Epidermal melanocyte (primary cell): ENCODE results near the gene REX1BD.

Experiments
- DNase-seq: peaks from one replicate; pipeline ENCODE4 v3.0.0; 2011; ENCODE audit warnings: low spot score; ENCODE audit not compliant: insufficient read length

Gene REX1BD

DNA sequence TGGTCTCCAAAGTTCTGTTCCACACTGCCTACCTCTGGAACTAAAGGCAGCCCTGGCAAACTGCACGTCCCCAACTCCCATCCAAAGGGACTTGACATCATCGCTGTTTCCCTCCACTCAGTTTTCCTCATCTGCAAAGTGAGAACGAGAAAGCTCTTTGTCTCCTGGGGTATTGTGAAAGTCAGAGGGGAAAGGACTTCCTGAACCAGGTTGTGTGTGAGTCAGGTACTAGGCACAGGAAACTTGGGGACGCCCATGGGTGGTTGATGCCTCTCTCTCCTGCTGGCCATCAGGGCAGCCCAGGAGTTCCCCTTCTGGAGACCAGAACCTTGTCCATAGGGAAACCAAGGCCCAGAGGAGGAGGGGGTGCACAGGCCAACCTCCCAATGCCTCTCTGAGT lies 13.3 kb downstream of the REX1BD start:
- DNase-seq, result no peak

DNA sequence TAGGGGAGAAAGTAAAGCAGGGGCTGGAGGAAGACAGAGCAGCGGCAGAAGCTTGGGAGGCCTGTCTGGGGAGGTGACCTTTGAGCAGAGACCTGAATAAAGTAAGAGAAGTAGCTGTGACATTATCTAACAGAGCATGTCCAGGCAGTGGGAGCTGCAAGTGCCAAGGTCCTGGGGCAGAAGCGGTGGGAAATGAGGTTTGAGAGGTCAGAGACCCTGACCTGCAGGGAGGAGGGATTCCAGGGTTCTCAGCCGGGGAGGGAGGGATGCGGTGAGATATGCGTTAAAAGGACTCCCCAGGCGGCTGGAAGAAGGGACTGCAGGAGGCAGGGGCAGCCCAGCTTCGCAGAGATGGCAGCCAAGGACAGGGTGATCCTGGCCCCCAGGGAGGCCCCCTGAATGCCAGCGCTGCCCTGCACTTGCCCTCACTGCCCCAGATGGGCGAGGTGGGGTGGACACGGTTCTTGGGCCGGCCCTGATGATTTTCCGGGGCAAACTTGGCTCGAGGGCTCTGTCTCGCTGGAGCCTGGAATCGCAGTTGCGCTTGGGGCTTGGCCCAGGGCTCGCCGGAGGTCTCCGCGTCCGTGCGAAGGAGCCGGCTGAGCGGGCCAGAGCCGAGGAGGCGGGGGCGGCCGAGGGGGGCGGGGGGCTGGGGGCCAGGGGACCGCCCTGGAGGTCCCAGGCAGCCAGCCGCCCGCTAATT lies 14.8 kb downstream of the REX1BD start:
- peak; percentile 43 for DNase-seq

DNA sequence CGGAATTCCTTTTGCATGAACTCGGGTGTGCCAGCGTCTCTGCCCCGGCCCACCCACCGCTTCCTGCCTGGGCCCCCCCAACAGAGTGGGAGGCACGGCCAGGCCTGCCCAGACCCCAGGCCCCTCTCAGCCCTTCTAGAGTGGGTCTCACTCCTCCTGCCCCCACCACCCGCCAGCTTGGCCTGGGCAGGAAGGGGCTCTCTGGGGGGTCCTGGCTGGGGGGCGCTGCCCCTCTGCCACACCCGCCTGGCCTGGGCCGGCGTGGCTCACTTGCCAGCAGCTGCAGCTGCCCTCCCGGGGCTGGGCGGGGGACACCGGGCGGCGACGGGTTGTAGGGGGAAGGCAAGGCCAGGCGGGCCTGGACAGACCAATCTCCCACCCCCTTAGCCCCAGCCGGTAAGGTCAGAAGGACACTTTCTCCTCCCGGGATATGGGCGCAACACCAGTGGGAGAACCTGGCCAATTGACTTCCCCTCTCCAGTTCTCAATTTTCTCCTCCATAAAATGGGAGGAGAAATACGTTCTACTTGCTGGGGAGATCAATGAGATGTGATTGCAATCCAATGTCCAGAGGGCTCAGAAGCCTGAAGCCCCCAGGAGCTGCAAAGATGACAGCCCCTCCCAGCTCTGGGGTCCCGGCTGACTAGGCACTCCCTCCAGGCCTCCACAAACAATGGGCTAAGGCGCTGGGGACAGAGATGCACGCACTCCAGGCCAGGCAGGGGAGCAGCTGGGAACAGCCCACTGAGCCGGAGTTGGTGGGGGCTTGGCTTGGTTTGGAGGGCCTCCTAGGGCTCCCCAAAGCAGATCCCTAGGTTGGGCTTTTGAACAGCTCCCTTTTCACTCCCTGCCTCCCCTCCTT lies 15.6 kb downstream of the REX1BD start:
- no peak for DNase-seq

DNA sequence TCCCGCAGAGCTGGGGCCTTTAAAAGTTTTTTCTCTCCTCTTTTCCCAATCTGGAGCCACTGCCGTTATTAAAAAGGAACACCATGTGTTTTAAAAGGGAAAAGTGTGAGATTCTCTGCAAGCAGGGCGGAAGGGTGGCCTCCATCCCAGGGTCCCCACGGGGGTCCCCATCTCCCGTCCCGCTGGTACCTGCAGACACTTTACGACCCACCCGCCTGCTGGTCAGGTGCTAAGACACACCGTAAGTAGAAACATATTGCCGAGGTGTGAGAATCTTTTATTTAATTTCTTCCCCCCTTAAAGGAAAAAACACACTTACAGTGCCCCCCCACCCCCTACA lies 16.2 kb downstream of the REX1BD start:
- peak; percentile 26 for DNase-seq

DNA sequence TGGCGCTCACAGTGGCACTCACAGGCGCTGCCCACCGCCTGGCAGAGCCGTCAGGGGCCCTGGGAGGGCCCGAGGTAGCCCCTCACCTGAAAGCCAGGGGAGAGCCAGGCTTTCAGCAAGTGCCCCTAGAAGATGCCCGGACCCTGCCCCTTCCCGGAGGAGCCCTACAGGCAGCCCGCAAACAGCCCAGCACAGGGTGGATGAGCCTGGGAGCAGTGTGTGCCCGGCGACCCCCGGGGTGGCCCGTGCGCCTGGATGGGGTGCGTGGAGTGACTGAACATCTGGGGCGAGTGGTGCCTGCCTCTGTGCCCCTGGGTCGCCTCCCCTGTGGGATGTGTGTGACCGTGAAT lies 16.6 kb downstream of the REX1BD start:
- DNase-seq, result no peak

DNA sequence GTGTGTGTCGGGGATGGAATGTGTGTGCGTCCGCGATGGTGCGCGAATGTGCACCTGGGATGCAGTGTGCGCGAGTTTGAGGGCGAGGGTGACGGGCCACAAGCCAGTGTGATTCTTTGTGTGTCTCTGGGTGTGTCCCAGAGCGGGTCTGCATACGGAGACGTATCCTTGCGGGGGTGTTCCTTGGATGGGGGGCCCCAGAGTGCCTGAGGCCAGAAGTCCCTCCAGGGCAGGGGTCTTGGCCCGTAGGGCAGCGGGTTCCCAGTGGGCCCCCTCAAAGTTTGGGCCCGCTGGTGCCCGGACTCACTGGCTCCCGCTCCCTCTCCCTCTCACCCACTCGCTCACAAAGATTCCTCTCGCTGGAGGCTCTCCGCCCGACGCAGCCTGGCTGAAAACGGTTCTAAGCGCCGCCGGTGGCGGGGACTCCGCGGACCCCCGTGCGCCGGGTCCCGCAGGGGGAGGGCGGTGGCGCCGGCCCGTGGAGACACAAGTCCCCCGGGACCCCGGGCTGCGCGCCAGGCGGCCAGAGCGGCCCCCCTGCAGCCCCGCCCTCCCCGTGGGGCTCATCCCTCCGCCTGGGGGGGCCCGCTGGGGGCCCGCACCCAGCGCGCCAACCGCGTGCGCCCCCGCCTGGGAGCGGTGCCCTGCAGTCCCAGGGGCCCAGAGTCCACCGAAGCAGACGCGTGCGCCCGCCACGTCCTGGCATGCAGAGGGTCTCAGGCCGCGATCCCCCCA lies 17.1 kb downstream of the REX1BD start:
- DNase-seq, result no peak

DNA sequence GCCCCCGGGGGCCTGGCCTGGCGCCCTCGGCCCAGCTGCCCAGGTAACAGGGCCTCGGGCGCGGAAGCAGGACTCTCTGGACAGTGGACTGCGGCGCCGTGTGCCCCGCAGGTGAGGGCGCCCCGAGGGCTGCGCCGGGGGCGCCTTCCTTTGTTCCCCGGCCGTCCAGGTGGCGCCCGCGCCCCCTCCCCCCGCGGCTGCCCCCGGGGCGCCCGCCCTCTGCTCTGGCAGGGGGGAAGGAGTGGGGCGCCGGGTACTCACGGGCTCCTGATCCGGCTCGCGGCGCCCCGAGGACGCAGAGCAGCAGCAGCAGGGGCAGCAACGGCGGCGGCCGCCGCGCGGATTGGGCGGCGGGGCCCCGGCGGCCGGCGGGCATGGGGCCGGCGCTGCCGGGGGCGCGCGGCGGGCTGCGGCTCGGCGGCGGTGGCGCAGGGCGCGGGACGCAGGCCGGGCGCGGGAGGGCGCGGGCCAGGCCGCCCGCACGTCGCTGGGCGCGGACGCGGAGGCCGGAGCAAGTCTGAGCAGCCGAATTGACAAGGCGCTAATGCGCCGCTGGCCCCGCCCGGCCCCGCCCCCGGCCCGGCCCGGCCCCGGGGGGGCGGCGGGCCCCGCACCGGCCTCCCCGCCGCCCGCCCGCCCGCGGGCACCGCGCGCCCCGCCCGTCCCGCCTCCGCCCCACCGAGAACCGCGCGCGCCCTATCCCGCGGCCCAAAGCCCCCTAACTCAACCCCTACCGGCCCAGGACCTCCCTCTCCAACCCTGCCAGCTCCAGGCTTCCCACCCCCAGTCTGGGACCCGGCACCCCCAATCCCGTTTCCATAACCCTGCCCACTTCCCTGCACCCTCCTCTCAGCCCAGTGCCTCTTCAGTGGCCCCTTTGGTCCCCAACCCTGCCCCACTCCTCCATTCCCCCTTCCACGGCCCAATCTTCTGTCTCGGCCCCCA lies 18.0 kb downstream of the REX1BD start, which contains the start of gene CRLF1:
CRLF1 (minus strand) TSS at position 519 of the 945 bp plus-strand sequence; CDS start at position 376, 143 bp downstream.
- DNase-seq, result peak; percentile 22

DNA sequence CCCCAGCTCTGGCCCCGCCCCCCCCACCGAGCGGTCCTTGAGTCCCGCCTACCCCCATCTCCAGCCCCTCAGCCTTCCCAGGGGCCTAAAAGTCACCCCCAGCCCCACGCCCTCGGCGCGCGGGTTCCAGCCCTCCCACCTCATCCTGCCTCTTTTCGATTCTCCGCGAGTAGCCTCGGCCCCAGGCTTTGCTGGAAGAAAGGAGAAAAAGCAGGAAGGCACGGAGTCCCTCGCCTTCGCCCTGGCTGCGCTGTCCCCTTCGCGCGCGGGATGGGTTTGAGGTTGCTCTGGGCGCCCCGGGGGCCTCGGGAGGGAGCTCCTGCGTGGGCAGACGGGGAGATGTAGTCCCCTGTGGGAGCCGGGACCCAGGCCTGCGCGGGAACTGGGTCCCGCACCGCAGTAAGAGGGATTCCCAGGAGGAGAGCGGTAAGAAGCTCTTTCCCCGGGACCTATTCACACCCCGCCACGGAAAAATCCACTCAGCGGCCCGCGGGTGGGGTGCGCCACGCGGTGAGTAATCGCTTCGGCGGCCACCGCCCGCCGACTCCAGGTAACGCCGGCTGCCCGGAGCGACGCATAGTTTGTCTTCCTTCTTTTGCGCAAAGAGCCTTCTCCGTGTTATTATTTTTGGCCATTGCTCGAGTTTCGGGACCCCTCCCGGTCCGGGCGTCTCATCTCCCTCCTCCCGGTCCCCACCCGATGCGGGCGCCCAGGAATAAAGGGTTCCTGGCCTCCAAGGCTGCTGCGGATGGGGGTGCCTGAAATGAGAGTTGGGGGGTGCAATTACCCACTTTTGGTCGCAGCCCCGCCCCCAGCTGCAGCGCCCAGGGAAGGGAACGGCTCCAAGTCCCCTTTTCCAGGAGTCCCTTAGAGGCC lies 18.9 kb downstream of the REX1BD start:
- peak; percentile 22 for DNase-seq

DNA sequence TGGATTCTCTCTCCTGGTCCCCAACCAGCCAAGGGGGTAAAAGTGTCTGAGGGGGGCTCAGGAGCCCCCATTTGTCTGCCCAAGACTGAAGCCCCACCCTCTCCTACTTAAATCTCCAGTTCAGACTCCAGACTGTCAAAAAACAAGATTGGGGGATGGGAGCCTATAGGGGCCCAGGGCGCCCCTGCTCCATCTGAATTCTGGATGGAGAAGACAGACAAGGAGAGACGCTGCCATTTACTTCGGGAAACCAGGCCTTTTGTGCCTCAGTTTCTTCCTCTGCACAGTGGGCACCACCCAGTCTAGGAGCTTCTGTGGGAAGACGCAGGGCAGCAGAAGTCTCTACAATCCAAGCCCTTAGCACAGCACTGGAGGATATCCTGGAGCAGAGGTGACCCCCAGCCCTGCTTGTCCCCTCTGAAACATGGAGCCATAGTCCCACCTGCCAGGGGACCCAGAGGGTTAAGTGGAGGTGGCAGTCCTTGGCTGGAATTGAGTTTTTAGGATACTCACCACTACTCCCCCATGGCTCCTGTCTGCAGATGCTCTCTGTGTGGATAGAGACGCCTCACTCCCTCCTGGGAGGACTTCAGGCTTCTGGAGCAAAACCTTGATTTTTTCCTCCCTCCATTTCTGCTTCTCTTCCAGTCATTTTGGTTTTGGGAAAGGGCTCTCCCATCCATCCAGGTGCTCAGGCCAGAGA lies 19.7 kb downstream of the REX1BD start:
- peak; percentile 11 for DNase-seq

DNA sequence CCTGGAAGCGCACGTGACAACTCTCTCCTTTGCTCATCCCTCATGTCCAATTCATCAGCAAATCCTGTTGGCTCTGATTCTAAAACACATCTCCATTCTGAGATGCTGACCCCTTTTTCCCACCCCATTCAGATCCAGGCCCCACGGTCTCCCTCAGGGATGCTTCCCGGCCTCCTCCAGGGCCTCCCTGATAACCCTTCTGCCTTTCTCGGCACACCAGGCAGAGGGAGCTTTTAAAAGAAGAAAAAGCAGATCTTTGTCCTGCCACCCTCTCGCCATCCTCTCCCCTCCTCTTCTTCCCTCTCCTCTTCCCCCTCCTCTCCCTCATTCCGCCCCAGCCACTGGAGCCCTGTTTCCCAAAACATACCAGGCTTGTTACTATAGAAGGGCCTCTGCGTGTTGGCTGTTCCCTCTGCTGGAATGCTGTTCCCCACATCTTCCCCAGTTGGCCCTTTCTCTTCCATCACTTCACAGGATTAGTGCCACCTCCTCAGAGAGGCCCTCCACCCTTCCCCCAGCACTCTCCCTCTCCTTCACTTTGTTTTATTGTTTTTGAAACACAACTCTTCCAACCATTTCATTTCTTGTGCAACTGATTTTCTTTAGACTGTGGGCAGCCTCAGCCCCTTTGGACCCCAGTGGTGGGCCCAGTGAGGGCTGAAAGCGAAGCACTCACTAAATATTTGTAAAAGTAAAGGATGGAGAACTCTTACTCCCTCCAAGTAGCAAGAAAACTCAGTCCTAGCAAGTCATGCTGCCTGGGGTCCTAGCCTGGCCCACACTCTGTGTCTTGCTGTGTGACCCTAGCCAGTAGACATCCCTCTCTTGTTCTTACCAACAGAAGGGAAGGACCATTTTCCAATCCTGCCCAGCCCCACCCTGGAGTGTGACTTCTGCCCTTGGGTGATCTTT lies 20.5 kb downstream of the REX1BD start:
- DNase-seq, result no peak

DNA sequence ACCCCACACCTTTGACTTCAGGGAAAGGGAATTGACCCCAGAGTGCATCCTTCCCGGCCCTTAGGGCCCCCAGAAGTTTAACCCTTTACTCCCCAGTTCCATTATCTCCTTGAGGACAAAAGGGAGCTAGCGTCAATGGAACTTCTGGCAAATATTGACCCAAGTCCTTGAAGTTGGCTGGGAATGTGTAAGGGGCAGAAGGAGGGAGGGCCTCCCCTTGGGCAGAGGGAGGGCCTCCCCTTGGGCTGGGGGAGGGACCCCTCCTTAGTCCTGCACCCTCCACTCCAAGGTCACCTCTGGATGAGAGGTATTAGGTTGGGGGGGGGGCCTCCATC lies 21.1 kb downstream of the REX1BD start:
- DNase-seq, result no peak

DNA sequence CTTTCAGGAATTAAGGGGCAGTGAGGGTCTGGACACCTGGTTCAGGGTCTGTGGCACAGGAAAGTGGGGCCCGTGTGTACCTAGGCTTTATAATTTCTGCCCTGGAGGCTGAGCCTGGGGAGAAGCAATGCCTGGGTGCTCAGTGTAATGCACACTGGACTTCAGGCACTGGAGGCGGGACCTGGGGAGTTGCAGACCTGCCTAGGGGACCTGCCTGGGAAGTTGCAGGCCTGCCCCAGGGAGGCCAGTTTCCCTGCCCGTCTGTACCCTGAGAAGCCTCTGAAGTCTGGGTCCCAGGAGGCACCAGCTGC lies 21.6 kb downstream of the REX1BD start:
- DNase-seq, result no peak

DNA sequence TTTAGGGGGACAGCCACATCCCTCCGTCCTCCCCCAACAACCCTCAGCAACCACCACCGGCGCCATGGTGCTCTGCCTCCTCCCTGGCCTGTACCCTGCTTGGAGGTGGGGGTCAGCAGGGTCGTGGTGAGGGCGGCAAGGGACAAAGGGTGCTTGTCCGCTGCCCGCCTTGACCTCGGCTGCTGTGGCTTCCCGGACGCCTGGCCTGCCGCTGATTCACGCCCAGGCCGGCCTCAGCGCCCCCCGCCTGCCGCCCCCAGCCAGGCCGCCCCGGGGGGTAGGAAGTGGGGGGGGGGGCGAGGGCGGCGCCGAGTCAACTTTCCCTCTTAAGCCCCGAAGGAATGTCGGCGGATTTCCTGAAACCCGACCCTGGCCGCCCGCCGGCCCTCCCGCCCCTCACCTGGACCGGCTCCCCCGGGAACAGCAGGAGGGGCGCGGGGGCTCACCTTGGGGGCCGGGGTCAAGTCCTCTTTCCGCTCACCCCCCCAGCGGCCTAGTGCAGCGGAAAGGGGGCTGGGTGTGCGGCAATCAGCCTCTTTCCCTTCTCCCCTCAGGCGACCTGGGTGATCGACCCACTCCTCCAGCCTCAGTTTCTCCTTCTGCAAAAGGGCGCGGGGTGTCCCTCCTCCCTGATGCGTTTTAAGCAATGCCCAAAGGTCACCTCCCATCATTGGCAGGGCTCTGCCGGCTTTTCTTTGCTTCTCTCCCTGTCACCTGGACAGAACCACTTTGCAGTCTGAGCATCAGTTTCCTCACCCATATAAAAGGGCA lies 22.1 kb downstream of the REX1BD start:
- no peak for DNase-seq

DNA sequence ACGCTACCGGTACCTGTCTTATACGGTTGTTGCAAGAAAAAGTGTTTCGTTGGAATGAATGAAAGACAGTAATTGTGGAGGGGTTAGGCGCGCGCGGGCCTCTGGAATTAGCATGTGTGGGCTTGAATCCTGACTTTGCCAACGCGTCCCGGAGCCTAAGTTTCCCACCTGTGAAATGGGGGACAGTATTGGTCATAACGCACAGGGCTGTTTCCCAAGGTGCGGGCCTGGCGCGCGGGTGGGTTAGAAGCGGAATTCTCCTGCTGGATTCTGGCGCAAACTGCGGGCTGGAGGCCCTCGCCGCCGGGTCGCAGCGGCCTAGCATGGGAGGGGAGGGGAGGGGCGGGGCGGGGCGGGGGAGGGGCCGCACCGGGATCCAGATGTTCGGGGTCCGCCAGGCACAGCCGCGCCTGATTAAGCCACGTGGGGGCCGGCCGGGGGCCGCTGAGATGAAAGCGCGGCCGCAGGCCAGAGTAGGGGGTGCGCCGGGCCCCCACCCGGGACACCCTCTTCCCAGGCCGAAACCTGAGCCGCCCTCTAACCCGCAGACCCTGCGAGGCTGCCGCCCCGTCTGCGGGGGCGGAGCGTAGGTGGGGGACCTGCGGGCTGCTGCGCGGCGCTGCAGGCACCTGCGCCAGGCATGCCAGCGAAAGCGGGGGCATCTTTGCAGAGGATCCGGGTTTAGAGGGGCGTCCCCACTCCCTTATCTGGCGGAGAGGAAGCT lies 22.9 kb downstream of the REX1BD start:
- DNase-seq, result no peak

DNA sequence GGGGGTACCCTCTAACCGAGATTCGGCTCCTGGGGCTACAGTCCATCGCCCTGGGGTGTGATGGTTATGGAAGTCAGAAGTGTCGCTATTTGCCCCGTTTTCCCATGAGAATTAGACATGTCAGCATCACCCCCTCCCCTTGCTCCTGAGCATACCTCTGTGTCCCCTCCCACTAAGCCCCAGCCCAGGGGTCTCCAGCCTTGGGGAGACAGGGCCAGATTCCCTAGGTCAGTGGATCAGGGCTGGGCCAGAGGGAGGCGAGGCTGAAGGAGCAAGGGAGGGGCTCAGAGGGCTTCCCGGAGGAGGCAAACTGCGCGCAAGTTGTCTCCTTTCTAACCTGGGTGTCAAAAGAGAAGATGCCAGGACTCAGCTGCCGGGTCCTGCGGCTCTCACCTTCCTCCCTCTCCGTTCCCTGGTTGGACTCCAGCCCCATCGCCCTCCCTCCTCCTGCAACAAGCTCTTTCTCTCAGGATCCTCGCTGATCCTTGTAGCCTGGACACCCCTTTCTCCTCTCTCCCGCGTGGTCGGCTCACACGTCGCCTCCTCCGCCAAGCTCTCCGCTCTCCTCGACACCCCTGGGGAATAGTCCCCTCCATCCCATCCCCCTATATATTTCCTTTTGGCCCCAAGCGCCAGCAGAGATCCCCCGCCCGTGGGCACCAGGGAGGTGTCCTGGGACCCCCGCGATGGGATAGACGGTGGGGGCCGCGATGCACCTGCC lies 23.6 kb downstream of the REX1BD start:
- no peak for DNase-seq

DNA sequence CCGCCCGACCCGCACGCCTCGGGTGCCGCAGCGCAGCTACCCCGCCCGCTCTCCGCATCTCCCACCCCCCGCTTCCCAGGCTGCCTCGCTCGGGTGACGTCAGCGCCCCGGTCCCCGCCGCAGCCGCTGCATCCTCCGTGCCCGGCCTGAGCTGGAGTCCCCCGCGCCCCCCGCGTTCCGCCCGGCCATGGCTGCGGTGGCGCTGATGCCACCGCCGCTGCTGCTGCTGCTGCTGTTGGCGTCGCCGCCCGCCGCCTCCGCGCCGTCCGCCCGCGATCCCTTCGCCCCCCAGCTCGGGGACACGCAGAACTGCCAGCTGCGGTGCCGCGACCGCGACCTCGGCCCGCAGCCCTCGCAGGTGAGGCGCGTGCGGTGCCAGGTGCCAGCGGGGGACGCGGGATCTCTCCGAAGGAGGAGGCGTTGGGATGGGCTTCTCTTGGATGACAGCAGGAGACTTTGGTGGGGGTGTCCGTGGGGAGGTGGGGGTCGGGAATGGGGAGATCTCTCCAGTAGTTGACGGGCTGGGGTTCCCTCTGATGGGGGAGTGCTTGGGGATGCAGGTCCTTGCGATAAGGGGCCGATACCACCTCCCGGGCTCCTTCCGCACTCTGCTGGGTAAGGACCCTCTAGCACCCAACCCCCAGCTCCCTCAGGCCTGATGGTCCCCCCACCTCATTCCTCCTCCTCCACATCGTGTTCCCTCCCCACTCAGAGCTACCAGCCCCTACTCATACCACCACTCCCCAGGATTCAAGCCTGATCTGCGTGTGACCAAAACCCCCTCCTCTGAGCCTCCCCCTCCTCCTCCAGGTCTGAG lies 24.4 kb downstream of the REX1BD start, which contains the start of gene TMEM59L:
TMEM59L (plus strand) TSS at position 99 of the 817 bp plus-strand sequence; CDS start at position 188, 89 bp downstream.
- no peak for DNase-seq
